ENCODE measurements around the gene NOMO2. TPM values are rescaled to one million over a fixed set of nuclear protein-coding genes. Genes with fewer than 3 reads are reported as not detected.
A peak's percentile ranks its signal among the peaks of the same experiment; 100 is the strongest.
"Not testable (repeated sequence)": the region's sequence is repeated elsewhere in the genome, so short reads cannot be mapped to it uniquely, and the experiment has no call there.

NOMO2 gene
- total RNA-seq, 4 donors from 2014 or later: 51.8 to 140 (median 117) TPM

GRCh38 chr16:18541912-18542311 is 20.0 kb downstream of the NOMO2 start:
- H3K27ac ChIP-seq; H3K4me3 ChIP-seq; H3K27me3 ChIP-seq; DNase-seq; intact Hi-C loops (cut with DNase I; ENCODE audit: low total_unique reads); H3K9me3 ChIP-seq; H3K36me3 ChIP-seq; ATAC-seq; H3K4me1 ChIP-seq; in situ Hi-C loops (cut with MboI; ENCODE audit: low sequenced_read_pairs in 4 of 4): not testable (repeated sequence)

GRCh38 chr16:18537004-18537403 is 24.9 kb downstream of the NOMO2 start:
- in situ Hi-C loops (cut with MboI; ENCODE audit: low sequenced_read_pairs in 4 of 4); H3K27ac ChIP-seq; intact Hi-C loops (cut with DNase I; ENCODE audit: low total_unique reads); H3K27me3 ChIP-seq; H3K9me3 ChIP-seq; DNase-seq; H3K4me1 ChIP-seq; H3K36me3 ChIP-seq; H3K4me3 ChIP-seq: not testable (repeated sequence)
- peak in 1 of 2 donors; percentile 26 for ATAC-seq

DNA sequence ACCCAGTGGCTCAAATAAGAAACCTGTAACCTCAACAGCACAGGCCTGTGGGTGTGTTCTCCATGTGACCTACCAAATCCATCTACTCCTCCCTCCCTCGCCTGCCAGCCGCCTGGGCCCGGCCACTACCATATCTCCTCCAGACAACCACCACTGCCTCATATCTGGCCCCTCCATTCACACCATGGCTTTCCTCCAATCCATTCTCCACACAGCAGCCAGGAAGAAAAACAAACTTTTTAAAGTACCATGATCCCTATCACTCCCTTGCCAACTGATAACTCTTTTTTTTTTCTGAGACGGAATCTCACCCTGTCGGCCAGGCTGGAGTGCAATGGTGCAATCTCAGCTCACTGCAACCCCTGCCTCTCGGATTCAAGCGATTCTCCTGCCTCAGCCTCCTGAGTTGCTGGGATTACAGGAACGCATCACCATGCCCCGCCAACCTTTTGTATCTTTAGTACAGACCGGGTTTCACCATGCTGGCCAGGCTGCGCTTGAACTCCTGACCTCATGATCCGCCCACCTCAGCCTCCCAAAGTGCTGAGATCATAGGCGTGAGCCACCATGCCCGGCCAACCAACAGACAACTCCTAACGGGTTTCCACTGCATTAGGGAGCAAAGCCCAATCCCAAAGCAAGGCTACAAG is 26.3 kb downstream of the NOMO2 start:
- H3K4me1 ChIP-seq; DNase-seq; H3K36me3 ChIP-seq; in situ Hi-C loops (cut with MboI; ENCODE audit: low sequenced_read_pairs in 4 of 4); H3K27me3 ChIP-seq; intact Hi-C loops (cut with DNase I; ENCODE audit: low total_unique reads); H3K4me3 ChIP-seq; H3K27ac ChIP-seq; H3K9me3 ChIP-seq; ATAC-seq: not testable (repeated sequence)

DNA sequence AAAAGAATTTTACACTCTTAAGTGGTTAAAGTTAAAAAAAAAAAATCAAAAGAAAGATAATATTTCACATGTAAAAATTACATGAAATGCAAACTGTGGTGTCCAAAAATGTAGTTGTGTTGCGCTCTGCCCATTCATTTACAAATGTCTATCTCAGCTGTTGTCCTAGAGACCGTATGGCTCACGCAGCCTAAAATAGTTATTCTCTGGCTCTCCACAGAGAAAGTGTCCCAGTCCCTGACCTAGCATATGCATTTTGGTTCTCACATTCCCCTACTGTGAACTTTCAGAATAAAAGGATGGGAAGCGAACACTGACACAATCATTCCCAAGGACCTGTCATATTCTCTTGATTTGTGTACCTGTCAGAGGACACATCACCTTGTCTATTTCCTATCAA is 27.6 kb downstream of the NOMO2 start:
- H3K4me3 ChIP-seq: not testable (repeated sequence)
- ATAC-seq: peak; percentile 99

GRCh38 chr16:18531323-18531722 is 30.6 kb downstream of the NOMO2 start:
- DNase-seq; H3K27me3 ChIP-seq; H3K36me3 ChIP-seq; ATAC-seq; H3K27ac ChIP-seq; H3K4me1 ChIP-seq; H3K9me3 ChIP-seq; in situ Hi-C loops (cut with MboI; ENCODE audit: low sequenced_read_pairs in 4 of 4); H3K4me3 ChIP-seq; intact Hi-C loops (cut with DNase I; ENCODE audit: low total_unique reads): not testable (repeated sequence)

More for the DNA sequence above, 27.6 kb downstream of the NOMO2 start:
- H3K27me3 ChIP-seq; intact Hi-C loops (cut with DNase I; ENCODE audit: low total_unique reads); DNase-seq; H3K27ac ChIP-seq; H3K9me3 ChIP-seq; H3K4me1 ChIP-seq; in situ Hi-C loops (cut with MboI; ENCODE audit: low sequenced_read_pairs in 4 of 4); H3K36me3 ChIP-seq: not testable (repeated sequence)

DNA sequence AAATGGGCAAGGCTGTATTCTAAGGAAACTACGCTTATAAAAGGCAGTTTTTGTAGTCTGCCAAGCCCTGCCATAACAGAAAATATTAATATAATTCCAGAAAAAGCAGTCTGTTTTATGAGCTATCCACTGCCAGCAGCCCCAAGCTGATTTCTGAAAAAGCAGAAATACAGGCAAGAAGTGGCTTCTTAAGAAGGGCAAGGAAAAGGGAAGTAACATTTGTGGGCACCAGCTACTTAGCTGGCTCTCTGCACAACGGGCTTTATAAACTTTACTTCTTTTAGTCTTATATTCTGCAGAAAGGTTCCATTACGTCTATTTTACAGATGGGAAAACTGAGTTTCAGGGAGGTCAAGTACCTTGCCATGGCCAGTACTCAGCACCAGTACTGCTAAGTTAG is 31.6 kb downstream of the NOMO2 start:
- H3K9me3 ChIP-seq; H3K27me3 ChIP-seq; H3K4me3 ChIP-seq; intact Hi-C loops (cut with DNase I; ENCODE audit: low total_unique reads); DNase-seq; H3K27ac ChIP-seq; ATAC-seq; H3K36me3 ChIP-seq; H3K4me1 ChIP-seq; in situ Hi-C loops (cut with MboI; ENCODE audit: low sequenced_read_pairs in 4 of 4): not testable (repeated sequence)

GRCh38 chr16:18526547-18526946 is 35.4 kb downstream of the NOMO2 start:
- H3K4me3 ChIP-seq; H3K27me3 ChIP-seq; H3K27ac ChIP-seq; DNase-seq; H3K9me3 ChIP-seq; in situ Hi-C loops (cut with MboI; ENCODE audit: low sequenced_read_pairs in 4 of 4); intact Hi-C loops (cut with DNase I; ENCODE audit: low total_unique reads); H3K4me1 ChIP-seq; H3K36me3 ChIP-seq: not testable (repeated sequence)
- ATAC-seq: peak in 1 of 2 donors; percentile 68

DNA sequence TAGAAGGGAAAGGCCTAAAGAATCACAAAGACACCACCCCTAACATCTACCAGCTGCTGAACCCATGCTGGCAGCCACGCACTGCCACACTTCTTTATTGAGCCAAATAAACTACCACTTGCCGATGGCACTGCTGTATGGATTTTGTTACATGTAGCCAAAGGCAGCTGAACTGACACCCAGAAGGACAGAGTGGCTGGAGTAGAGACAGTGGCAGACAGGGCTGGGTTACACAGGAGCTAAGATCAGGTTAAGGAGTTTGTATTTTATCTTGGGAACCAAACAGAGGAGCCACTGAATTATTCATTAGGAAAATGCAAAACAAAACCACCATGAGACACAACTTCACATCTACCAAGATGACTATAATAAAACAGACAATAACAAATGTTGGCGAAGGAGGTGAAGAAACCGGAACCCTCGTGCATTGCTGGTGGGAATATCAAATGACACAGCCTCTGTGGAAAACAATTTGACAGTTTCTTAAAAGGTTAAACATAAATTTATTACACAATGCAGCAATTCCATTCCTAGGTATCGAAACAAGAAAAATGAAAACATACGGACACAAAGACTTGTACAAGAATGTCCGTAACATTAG is 35.9 kb downstream of the NOMO2 start:
- DNase-seq; intact Hi-C loops (cut with DNase I; ENCODE audit: low total_unique reads); H3K36me3 ChIP-seq; in situ Hi-C loops (cut with MboI; ENCODE audit: low sequenced_read_pairs in 4 of 4); H3K27me3 ChIP-seq; H3K27ac ChIP-seq; H3K4me1 ChIP-seq; H3K9me3 ChIP-seq; H3K4me3 ChIP-seq: not testable (repeated sequence)
- peak; percentile 66 to 67 for ATAC-seq

DNA sequence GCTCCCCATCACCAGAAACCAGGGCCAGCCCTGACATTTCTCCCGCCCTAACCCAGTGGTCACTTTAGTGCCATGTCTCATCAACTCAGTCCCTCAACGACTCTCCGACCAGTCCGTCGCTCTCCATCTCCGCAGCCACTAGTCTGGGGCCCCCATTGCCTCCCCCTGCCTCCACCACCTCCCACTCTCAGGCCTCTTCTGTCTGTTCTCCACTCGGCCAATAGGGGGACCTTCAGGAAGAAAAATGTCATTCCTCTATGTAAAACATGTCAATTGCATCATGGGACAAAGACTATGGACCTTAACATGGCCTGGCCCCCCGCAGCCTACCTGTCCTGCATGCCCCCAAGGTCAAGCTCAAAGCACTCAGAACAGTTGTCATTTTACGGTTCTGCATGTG is 39.3 kb downstream of the NOMO2 start:
- ATAC-seq; in situ Hi-C loops (cut with MboI; ENCODE audit: low sequenced_read_pairs in 4 of 4); H3K9me3 ChIP-seq: not testable (repeated sequence)

DNA sequence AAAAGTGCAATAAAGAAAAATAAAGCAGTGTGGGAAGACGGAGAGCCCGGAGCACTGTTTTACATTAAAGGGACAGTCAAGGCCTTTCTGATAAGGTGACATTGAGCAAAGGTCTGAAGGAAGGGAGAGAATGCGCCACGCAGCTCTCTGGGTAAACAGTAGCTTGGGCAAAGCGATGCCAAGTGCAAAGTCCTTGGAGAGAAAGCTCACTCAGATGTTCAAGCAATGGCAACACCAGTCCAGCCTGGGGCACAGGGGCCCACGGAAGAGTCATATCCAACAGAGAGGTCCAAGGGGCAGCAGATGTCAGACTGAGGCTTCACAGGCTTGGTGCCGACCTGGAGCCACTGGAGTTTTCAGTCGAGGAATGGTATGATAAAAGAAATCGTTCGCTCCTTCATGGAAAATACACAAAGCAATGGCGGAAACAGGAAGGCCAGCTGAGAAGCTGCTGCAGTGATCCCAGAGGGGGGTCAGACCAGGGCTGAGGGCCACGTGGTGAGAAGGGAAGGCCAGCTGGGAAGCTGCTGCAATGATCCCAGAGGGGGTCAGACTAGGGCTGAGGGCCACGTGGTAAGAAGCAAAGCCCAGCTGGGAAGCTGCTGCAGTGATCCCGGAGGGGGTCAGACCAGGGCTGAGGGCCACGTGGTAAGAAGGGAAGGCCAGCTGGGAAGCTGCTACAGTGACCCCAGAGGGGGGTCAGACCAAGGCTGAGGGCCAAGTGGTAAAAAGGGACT is 40.3 kb downstream of the NOMO2 start:
- H3K27me3 ChIP-seq; H3K27ac ChIP-seq; intact Hi-C loops (cut with DNase I; ENCODE audit: low total_unique reads); H3K4me3 ChIP-seq; DNase-seq; ATAC-seq; in situ Hi-C loops (cut with MboI; ENCODE audit: low sequenced_read_pairs in 4 of 4); H3K36me3 ChIP-seq; H3K4me1 ChIP-seq; H3K9me3 ChIP-seq: not testable (repeated sequence)

More for the DNA sequence above, 39.3 kb downstream of the NOMO2 start:
- H3K27me3 ChIP-seq; H3K4me3 ChIP-seq; intact Hi-C loops (cut with DNase I; ENCODE audit: low total_unique reads); H3K36me3 ChIP-seq; DNase-seq; H3K4me1 ChIP-seq; H3K27ac ChIP-seq: not testable (repeated sequence)

DNA sequence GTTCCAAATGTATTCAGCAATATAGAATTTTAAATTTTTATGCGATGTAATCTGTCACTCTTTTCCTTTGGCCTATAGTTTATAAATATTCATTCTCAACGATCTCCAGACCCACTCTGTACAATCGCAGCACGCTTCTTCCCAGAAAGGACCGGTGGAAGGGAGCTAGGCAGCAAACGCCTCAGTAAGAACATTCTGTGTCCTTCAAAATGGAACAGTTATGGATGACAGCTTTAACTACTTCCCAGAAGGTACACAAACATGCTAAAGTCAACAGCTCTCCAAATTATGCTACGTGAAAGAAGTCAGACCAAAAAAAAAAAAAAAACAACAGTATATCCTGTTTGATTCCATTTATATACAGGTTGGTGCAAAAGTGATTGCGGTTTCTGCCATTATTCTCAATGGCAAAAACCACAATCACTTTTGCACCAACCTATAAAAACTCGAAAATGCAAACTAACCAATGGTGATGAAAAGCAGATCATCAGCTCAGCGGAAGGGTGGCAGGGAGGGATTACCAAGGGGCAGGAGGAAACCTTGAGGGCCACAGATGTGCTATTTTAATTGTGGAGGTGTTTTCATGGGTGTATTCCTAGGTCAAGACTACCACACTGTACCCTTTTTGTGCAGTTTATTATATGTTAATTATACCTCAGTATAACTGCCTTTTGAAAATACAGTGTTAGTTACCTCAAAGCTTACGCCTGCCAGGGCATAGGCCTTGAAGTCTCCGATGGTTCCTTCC is 43.2 kb downstream of the NOMO2 start:
- ATAC-seq; H3K27me3 ChIP-seq; H3K9me3 ChIP-seq; DNase-seq; intact Hi-C loops (cut with DNase I; ENCODE audit: low total_unique reads); H3K4me1 ChIP-seq; H3K36me3 ChIP-seq; in situ Hi-C loops (cut with MboI; ENCODE audit: low sequenced_read_pairs in 4 of 4); H3K4me3 ChIP-seq; H3K27ac ChIP-seq: not testable (repeated sequence)
